ENCODE results near the gene URI1. TPM values are rescaled to one million over a fixed set of nuclear protein-coding genes. Genes with fewer than 3 reads are reported as not detected.
"Not testable (repeated sequence)": the region's sequence is repeated elsewhere in the genome, so short reads cannot be mapped to it uniquely, and the experiment has no call there.

Gene URI1
- total and polyA plus RNA-seq, 10 donors: 23.8 to 64.6 (median 52.4) TPM

GRCh38 chr19:29947871-29948270 is 5.8 kb downstream of the URI1 start:
- intact Hi-C loops (cut with DNase I; ENCODE audit: low total_unique reads): no loop called here
- peaks cover 32 to 80% (median 59%) of the 10 kb centered on the region in 6 donors for H3K4me1 ChIP-seq
- no peak for TF ChIP-seq POLR2AphosphoS5 (IDR thresholded peaks at IDR 0.05)
- TF ChIP-seq POLR2A (IDR thresholded peaks at IDR 0.05): no peak
- TF ChIP-seq, protein P1, sequence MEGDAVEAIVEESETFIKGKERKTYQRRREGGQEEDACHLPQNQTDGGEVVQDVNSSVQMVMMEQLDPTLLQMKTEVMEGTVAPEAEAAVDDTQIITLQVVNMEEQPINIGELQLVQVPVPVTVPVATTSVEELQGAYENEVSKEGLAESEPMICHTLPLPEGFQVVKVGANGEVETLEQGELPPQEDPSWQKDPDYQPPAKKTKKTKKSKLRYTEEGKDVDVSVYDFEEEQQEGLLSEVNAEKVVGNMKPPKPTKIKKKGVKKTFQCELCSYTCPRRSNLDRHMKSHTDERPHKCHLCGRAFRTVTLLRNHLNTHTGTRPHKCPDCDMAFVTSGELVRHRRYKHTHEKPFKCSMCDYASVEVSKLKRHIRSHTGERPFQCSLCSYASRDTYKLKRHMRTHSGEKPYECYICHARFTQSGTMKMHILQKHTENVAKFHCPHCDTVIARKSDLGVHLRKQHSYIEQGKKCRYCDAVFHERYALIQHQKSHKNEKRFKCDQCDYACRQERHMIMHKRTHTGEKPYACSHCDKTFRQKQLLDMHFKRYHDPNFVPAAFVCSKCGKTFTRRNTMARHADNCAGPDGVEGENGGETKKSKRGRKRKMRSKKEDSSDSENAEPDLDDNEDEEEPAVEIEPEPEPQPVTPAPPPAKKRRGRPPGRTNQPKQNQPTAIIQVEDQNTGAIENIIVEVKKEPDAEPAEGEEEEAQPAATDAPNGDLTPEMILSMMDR (IDR thresholded peaks at IDR 0.05 in 8 of 11, conservative IDR thresholded peaks at IDR 0.05 in 3 of 11): no peak
- no peaks in the 10 kb centered on the region for H3K9me3 ChIP-seq
- no peaks in the 10 kb centered on the region for H3K27me3 ChIP-seq (replicated peaks in 1 of 7)
- DNase-seq: no peak
- H3K27ac ChIP-seq: no peak overlapping the region
- WGBS, 5 donors: 87 to 94% (median 90%) methylated on average over 2 of the region's 2 CpGs
- peaks cover 0 to 5% (median 0%) of the 10 kb centered on the region in 6 donors for H3K36me3 ChIP-seq
- H3K4me3 ChIP-seq: no peak overlapping the region

- H3K27ac ChIP-seq; intact Hi-C loops (cut with DNase I; ENCODE audit: low total_unique reads); H3K4me3 ChIP-seq; H3K27me3 ChIP-seq (replicated peaks in 1 of 7); DNase-seq; H3K9me3 ChIP-seq; H3K36me3 ChIP-seq: not testable (repeated sequence)
- peaks cover 22 to 80% (median 52%) of the 10 kb centered on the region in 6 donors for H3K4me1 ChIP-seq
- WGBS, 5 donors: 93 to 98% (median 94%) methylated on average over 20 to 57 of the region's 57 CpGs
Measured at GRCh38 chr19:29948759-29949470, 6.9 kb downstream of the URI1 start.

GRCh38 chr19:29952177-29952576 is 10.1 kb downstream of the URI1 start:
- Histone ChIP-seq H3K4me3 (no peak overlapping the region), H3K36me3 (peaks cover 0 to 5% (median 0%) of the 10 kb centered on the region in 6 donors), H3K27me3 (replicated peaks in 1 of 7) (no peaks in the 10 kb centered on the region), H3K27ac (no peak overlapping the region), H3K4me1 (peaks cover 6 to 62% (median 22%) of the 10 kb centered on the region in 6 donors), H3K9me3 (no peaks in the 10 kb centered on the region)
- TF ChIP-seq POLR2A (IDR thresholded peaks at IDR 0.05): no peak
- no peak for TF ChIP-seq POLR2AphosphoS5 (IDR thresholded peaks at IDR 0.05)
- TF ChIP-seq, protein P1 (IDR thresholded peaks at IDR 0.05 in 8 of 11, conservative IDR thresholded peaks at IDR 0.05 in 3 of 11): no peak
- intact Hi-C loops (cut with DNase I; ENCODE audit: low total_unique reads): no loop called here
- no peak for DNase-seq
- WGBS, 5 donors: 47 to 76% (median 70%) methylated on average over 1 of the region's 1 CpG

- 58 to 69% (median 60%) methylated on average over 4 of the region's 4 CpGs for WGBS, 5 donors
- H3K4me1 ChIP-seq: peaks cover 5 to 62% (median 19%) of the 10 kb centered on the region in 6 donors
- no peaks in the 10 kb centered on the region for H3K27me3 ChIP-seq (replicated peaks in 1 of 7)
- peaks cover 0 to 5% (median 0%) of the 10 kb centered on the region in 6 donors for H3K36me3 ChIP-seq
- TF ChIP-seq POLR2A (IDR thresholded peaks at IDR 0.05) (no peak), POLR2AphosphoS5 (IDR thresholded peaks at IDR 0.05) (no peak)
- TF ChIP-seq, protein P1 (IDR thresholded peaks at IDR 0.05 in 8 of 11, conservative IDR thresholded peaks at IDR 0.05 in 3 of 11): no peak
- intact Hi-C loops (cut with DNase I; ENCODE audit: low total_unique reads): no loop called here
- H3K4me3 ChIP-seq: no peak overlapping the region
- H3K9me3 ChIP-seq: no peaks in the 10 kb centered on the region
- H3K27ac ChIP-seq: no peak overlapping the region
- DNase-seq: no peak
Measured at GRCh38 chr19:29952646-29953045, 10.6 kb downstream of the URI1 start.

Data from spleen (tissue), 11 donors.